Ascending aorta (tissue), 2 donors: ENCODE data around the gene HSPBP1. TPM values are rescaled to one million over a fixed set of nuclear protein-coding genes. Genes with fewer than 3 reads are reported as not detected.

Source experiments
- DNase-seq, 2 donors: peaks; one replicate each; pipeline ENCODE4 v3.0.0-alpha.2; 2019; ENCODE audit warnings: low spot score in 2 of 2
- H3K27ac ChIP-seq, 2 donors: fragments of 200-600 bp; sonication (generic); one replicate each; pipeline ENCODE4 v1.5.1; 2016 to 2017; ENCODE audit warnings: mild to moderate bottlenecking in 1 of 2
- H3K27me3 ChIP-seq: fragments of 200-600 bp; sonication (generic); one replicate; pipeline ENCODE4 v1.5.1; 2017
- H3K36me3 ChIP-seq, 2 donors: fragments of 200-600 bp; sonication (generic); one replicate each; pipeline ENCODE4 v1.5.1; 2016
- H3K4me1 ChIP-seq, 2 donors: fragments of 200-600 bp; sonication (generic); one replicate each; pipeline ENCODE4 v1.5.1; 2016 to 2017; ENCODE audit warnings: mild to moderate bottlenecking in 1 of 2
- H3K4me3 ChIP-seq, 2 donors: fragments of 200-600 bp; sonication (generic); one replicate each; pipeline ENCODE4 v1.5.1; 2016 to 2017; ENCODE audit warnings: mild to moderate bottlenecking in 1 of 2
- H3K9me3 ChIP-seq, 2 donors: fragments of 200-600 bp; sonication (generic); one replicate each; pipeline ENCODE4 v1.5.1; 2016
- CTCF ChIP-seq, 3 experiments: fragments of 200-600 bp in 2 of 3; fragments of 450-650 bp in 1 of 3; sonication (generic) in 2 of 3; IDR thresholded peaks; one replicate each; pipeline ENCODE4 v1.5.1; 2016 to 2019; ENCODE audit warnings: antibody characterized with exemption in 3 of 3, mild to moderate bottlenecking in 1 of 3, moderate library complexity in 1 of 3
- intact Hi-C: fragments of 100-400 bp; cut with DNase I; formaldehyde crosslinking; loops from one replicate; pipeline ENCODE4 v1.15.1; 2023
- total RNA-seq: library from RNA; depleted of rRNA; stranded (reverse); fragments of >200 nt; gene quantifications from one replicate; pipeline ENCODE4 v1.1.0, GENCODE V29; 2016

HSPBP1 gene
- total RNA-seq, 1 donor from 2014 or later, result 72.7 TPM

GRCh38 chr19:55314396-55314795 is 34.5 kb upstream of the HSPBP1 start:
- no peak for DNase-seq
- H3K9me3 ChIP-seq, result no peaks in the 10 kb centered on the region
- H3K36me3 ChIP-seq, result peaks cover 4 to 9% of the 10 kb centered on the region in 2 donors
- H3K4me3 ChIP-seq, result no peak overlapping the region
- intact Hi-C loops, result no loop called here
- H3K27ac ChIP-seq, result no peak overlapping the region
- no peak for TF ChIP-seq CTCF (IDR thresholded peaks at IDR 0.05)
- H3K27me3 ChIP-seq, result no peaks in the 10 kb centered on the region
- no peaks in the 10 kb centered on the region for H3K4me1 ChIP-seq

GRCh38 chr19:55312621-55313512 is 33.0 kb upstream of the HSPBP1 start:
- no peak overlapping the region for H3K27ac ChIP-seq

DNA sequence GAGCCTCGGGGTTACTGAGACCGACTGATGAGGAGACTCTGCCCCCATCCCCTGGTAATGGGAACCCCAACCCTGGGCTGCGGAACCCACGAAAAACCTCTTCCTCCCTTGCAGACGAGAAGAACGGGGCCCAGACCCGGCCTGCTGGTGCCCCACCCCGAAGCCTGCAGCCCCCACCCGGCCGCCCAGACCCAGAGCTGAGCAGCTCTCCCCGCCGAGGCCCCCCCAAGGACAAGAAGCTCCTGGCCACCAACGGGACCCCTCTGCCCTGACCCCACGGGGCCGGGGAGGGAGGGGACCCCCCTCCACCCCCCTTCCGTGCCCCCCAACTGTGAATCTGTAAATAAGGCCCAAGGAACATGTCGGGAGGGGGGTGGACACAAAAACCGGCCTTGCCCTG is 31.9 kb upstream of the HSPBP1 start:
- DNase-seq, result no peak
- H3K4me1 ChIP-seq, result no peaks in the 10 kb centered on the region
- TF ChIP-seq CTCF (IDR thresholded peaks at IDR 0.05), result no peak
- H3K27me3 ChIP-seq, result no peaks in the 10 kb centered on the region
- no peaks in the 10 kb centered on the region for H3K9me3 ChIP-seq
- intact Hi-C loops, result no loop called here
- peaks cover 15 to 20% of the 10 kb centered on the region in 2 donors for H3K36me3 ChIP-seq
- no peak overlapping the region for H3K4me3 ChIP-seq
- no peak overlapping the region for H3K27ac ChIP-seq

More at GRCh38 chr19:55312621-55313512, 33.0 kb upstream of the HSPBP1 start:
- intact Hi-C loops, result no loop called here
- Histone ChIP-seq H3K36me3 (peaks cover 13 to 14% of the 10 kb centered on the region in 2 donors), H3K4me1 (no peaks in the 10 kb centered on the region), H3K27me3 (no peaks in the 10 kb centered on the region), H3K4me3 (no peak overlapping the region), H3K9me3 (no peaks in the 10 kb centered on the region)
- no peak for DNase-seq
- no peak for TF ChIP-seq CTCF (IDR thresholded peaks at IDR 0.05)

- H3K36me3 ChIP-seq, result peaks cover 19 to 24% of the 10 kb centered on the region in 2 donors
- intact Hi-C loops, result no loop called here
- H3K27ac ChIP-seq, result no peak overlapping the region
- H3K9me3 ChIP-seq, result no peaks in the 10 kb centered on the region
- no peak overlapping the region for H3K4me3 ChIP-seq
- no peak for TF ChIP-seq CTCF (IDR thresholded peaks at IDR 0.05)
- no peak for DNase-seq
- H3K27me3 ChIP-seq, result no peaks in the 10 kb centered on the region
- no peaks in the 10 kb centered on the region for H3K4me1 ChIP-seq
Observed at GRCh38 chr19:55311397-55311796, 31.5 kb upstream of the HSPBP1 start.

GRCh38 chr19:55310498-55310897 is 30.6 kb upstream of the HSPBP1 start:
- DNase-seq, result no peak
- TF ChIP-seq CTCF (IDR thresholded peaks at IDR 0.05), result no peak
- Histone ChIP-seq H3K4me3 (no peak overlapping the region), H3K27me3 (no peaks in the 10 kb centered on the region), H3K36me3 (peaks cover 21 to 28% of the 10 kb centered on the region in 2 donors), H3K4me1 (no peaks in the 10 kb centered on the region), H3K27ac (no peak overlapping the region), H3K9me3 (no peaks in the 10 kb centered on the region)
- intact Hi-C loops, result no loop called here
